Panc1 (cell line): ENCODE data around the gene CEACAM18.

Experiments
- TF ChIP-seq, protein P1 (sequence below): fragments of 450-650 bp; IDR thresholded peaks from 2 replicates; pipeline ENCODE4 v1.5.1; 2017; ENCODE audit warnings: mild to moderate bottlenecking
- TF ChIP-seq, protein P2 (sequence below), 2 experiments: IDR thresholded peaks; 2 replicates each; pipeline ENCODE4 v1.6.1; 2011 to 2012; ENCODE audit warnings: low read depth in 2 of 2, control low read depth in 1 of 2, low read length in 1 of 2, mild to moderate bottlenecking in 1 of 2, moderate library complexity in 1 of 2; ENCODE audit not compliant: insufficient read depth in 1 of 2

DNA sequence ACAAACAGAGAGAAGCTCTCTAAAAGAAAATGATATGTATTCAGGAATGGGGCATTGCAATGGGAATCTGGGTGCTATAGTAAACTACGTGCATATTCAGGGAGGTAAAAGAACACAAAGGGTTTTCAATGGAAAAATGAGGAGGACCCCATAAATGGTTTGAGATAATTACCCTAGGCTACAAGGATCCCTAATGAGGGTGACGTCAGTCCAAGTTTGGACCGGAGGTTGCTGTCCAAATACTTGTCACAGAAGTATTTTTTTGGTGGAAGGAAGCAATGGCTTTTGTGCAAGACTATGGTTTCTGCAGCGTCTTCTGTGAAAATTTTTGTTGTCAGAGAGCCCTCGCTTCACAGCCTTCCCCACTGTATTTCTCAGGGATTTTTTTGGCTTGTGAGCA lies 995 bp upstream of the CEACAM18 start:
- TF ChIP-seq, protein P1, sequence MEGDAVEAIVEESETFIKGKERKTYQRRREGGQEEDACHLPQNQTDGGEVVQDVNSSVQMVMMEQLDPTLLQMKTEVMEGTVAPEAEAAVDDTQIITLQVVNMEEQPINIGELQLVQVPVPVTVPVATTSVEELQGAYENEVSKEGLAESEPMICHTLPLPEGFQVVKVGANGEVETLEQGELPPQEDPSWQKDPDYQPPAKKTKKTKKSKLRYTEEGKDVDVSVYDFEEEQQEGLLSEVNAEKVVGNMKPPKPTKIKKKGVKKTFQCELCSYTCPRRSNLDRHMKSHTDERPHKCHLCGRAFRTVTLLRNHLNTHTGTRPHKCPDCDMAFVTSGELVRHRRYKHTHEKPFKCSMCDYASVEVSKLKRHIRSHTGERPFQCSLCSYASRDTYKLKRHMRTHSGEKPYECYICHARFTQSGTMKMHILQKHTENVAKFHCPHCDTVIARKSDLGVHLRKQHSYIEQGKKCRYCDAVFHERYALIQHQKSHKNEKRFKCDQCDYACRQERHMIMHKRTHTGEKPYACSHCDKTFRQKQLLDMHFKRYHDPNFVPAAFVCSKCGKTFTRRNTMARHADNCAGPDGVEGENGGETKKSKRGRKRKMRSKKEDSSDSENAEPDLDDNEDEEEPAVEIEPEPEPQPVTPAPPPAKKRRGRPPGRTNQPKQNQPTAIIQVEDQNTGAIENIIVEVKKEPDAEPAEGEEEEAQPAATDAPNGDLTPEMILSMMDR: no peak
- TF ChIP-seq, protein P2, sequence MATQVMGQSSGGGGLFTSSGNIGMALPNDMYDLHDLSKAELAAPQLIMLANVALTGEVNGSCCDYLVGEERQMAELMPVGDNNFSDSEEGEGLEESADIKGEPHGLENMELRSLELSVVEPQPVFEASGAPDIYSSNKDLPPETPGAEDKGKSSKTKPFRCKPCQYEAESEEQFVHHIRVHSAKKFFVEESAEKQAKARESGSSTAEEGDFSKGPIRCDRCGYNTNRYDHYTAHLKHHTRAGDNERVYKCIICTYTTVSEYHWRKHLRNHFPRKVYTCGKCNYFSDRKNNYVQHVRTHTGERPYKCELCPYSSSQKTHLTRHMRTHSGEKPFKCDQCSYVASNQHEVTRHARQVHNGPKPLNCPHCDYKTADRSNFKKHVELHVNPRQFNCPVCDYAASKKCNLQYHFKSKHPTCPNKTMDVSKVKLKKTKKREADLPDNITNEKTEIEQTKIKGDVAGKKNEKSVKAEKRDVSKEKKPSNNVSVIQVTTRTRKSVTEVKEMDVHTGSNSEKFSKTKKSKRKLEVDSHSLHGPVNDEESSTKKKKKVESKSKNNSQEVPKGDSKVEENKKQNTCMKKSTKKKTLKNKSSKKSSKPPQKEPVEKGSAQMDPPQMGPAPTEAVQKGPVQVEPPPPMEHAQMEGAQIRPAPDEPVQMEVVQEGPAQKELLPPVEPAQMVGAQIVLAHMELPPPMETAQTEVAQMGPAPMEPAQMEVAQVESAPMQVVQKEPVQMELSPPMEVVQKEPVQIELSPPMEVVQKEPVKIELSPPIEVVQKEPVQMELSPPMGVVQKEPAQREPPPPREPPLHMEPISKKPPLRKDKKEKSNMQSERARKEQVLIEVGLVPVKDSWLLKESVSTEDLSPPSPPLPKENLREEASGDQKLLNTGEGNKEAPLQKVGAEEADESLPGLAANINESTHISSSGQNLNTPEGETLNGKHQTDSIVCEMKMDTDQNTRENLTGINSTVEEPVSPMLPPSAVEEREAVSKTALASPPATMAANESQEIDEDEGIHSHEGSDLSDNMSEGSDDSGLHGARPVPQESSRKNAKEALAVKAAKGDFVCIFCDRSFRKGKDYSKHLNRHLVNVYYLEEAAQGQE (IDR thresholded peaks at IDR 0.05; ENCODE audit: insufficient read depth in 1 of 2, low read depth in 2 of 2, low read length in 1 of 2): no peak
